Smooth muscle cell of the brain vasculature (primary cell): ENCODE results near the gene TSPAN9.

Source experiments
- DNase-seq: peaks from one replicate; pipeline ENCODE4 v3.0.0-alpha.2; 2012; ENCODE audit warnings: low read depth, low spot score

TSPAN9 gene

DNA sequence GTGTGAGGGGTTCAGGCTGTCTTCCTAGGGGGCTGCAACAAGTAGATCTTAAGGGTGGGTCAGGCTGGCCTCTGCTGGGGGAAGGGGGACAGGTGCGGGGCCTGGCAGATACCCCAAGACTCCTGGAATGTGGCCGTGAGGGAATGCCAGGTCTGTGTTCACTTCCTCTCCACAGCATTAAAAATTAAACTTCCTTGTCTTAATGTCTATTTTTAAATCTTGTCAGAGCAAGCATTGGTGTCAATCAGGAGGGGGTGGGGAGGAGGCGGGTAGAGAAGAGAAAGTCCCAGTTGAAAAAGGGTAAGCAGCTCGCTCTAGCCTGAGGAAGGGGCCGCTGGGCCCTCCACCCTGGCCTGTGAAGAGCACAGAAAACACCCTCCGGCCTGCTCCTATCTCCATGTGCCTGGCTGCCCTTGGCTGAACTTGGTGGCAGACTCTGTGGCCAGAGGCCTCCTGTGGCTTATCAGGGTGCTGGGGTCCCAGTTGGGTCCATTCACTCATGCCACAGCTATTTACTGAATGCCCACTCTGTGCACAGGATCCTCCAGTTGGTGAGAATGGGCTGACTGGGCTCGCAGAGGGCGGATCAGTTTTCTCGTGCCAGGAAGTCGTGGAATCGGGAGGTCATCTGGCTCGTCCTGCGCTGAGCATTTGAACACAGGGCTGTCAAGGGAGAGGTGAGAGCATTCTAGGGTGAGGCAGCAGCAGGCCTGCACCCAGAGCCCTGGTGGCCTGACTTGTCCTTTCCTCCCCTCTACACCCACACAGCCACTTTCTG lies 128.8 kb downstream of the TSPAN9 start:
- no peak for DNase-seq

DNA sequence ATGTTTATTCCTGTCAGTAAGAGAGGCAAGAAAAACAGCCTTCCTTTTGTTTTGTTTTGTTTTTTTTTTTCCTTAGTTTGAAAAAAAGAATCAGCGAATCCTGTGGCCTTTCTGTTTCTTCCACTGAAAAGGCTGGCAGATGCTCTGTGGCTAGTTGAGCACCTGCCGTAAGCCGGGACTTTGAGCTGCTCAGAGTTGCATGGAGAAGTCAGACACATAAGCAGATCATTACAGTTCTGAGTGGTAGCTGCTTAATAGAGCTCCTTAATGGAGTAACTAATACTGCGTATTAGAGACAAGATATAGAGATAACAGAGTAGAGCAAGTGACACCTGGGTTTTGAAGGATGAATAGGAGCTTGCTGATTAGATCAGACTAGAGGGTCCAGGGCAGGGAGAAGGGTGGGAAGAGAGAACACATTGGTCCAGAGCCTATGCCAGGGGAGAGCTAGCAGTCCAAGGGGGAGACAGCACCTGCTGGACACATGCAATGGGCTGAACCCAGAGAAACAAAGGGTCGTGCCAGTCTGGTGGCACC lies 129.4 kb downstream of the TSPAN9 start:
- DNase-seq: no peak

DNA sequence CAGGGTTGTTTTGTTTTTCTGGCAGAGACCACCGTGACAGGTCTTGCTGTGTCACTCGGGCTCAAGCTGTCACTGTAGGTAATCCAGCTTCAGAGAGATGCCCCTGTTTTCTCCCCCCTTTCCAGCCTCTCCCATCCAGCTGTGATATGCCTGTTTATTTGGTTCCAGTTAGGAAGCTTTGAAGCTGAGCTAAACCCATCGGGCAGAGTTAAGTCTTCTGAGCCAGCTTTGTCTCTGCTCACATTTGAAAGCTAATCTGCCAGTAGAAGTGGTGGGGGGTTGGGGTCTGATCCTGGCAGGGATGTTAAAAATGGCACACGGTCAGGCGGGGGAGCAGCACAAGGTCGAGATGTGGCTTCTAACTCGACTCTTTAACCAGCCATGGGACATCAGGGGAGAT lies 130.0 kb downstream of the TSPAN9 start:
- no peak for DNase-seq

GRCh38 chr12:3207858-3208257 lies 130.7 kb downstream of the TSPAN9 start:
- no peak for DNase-seq

DNA sequence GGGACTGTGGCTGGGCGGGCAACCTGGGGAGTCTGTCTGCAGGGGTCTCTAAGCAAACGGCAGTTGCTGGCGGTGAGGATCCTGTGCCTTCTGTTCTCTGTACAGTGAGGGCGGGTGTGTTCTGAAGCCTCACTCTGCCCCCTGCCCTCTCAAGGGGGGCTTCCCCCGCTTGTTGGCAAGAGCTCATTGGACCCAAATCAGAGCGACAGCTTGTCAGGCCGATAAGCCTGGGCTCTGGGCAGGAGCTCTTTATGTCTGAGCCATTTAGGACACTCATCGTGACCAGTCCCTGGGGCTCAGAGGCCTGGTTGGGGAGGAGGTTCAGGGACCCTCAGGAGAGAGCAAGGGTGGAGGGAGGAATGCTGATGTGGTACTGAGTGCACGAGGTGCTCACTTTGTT lies 136.0 kb downstream of the TSPAN9 start:
- DNase-seq: no peak

- no peak for DNase-seq
Observed at GRCh38 chr12:3213768-3214167, 136.6 kb downstream of the TSPAN9 start.

- DNase-seq: no peak
Observed at GRCh38 chr12:3214526-3215365, 137.6 kb downstream of the TSPAN9 start.

DNA sequence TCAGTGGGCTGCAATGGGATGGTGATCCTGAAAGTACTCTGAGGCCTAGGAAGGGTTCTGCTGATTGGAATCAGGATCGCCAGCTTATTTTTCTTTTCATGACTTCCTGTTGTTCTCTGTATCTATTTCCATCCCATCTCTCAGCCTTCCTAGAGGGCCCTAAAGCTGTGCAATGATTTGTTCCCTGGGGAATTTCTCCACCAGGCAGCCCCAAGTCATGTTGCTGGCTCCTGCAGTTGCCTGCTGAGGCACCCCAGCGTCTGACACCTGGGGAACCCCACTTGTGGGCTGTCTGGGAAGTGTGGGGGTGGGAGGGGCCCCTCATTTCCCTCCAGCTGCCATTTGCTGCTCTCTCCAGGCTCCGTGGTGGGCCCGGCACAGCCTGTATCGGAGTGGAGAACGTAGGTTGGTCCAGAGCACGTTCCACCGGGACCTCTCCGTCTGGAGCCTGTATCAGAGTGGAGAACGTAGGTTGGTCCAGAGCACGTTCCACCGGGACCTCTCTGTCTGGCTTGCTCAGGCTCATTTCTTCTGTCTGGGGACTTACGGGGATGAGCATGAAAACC lies 138.3 kb downstream of the TSPAN9 start:
- no peak for DNase-seq

DNA sequence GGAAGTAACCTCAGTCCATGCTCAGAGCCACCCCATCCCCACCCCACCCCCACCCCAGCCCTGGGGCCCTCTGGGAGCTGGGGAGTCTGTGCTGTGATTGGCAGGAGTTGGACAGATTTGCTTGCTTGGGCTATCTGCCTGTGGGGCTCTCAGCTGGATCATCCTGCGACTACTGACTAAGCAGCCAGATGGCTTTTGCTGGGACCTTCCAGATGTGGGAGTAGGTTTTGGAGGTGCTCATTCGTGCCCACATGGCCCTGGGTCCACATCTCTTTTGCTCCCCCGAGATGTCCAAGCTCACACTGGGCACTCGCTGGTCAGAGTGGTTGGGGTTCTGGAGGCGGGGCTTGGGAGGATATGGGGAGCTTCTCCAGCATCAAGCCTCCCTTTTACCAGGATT lies 138.9 kb downstream of the TSPAN9 start:
- DNase-seq: no peak

GRCh38 chr12:3216726-3217682 lies 139.8 kb downstream of the TSPAN9 start:
- no peak for DNase-seq

- DNase-seq: no peak
Observed at GRCh38 chr12:3217683-3218079, 140.5 kb downstream of the TSPAN9 start.

DNA sequence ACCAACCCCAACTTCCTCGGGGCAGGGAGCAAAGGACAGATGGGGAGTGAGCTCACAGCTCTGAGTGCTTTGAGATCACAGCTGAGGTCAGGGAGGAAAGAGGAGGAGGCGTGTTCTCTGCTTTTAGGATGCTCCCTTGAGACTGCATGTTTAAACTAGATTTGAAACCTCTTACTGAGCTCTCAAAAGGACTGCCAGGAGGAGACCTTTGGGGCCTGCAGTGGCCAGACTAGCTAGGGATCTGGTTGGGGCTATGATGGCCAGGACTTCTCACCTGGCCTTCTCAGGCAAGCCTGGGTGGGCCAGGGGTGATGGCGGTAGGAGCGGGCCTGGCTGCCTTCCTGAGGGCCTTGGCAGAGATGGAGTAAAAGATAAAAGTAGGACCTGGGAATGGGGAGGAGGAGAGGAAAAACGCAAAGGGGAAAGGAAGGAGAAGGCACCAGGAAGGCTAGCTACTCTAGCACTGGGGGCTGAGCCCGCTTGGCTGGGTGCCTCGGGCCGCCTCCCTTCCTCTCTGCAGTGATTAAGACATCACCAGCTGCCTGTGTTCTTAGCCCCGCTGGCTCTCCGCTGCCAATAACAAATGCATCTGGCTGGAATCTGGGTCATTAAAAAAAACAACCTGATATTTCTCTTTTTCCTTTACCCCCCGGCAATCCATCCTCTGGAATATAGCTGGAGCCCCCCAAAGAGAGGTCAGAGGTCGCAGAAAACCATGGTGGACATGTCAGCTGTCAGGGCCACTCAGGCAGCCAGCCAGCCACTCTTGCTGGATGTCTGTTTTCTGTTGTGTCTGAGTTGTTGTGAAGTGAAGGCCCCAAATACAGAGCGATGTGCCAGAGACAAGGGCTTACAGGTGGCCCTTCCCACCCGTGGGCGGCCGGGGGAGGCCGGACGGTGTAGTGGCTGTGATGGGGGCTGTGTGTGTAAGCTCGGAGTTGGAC lies 141.3 kb downstream of the TSPAN9 start:
- DNase-seq: no peak

- no peak for DNase-seq
Observed at GRCh38 chr12:3219233-3219632, 142.1 kb downstream of the TSPAN9 start.

GRCh38 chr12:3220382-3221321 lies 143.5 kb downstream of the TSPAN9 start:
- no peak for DNase-seq

DNA sequence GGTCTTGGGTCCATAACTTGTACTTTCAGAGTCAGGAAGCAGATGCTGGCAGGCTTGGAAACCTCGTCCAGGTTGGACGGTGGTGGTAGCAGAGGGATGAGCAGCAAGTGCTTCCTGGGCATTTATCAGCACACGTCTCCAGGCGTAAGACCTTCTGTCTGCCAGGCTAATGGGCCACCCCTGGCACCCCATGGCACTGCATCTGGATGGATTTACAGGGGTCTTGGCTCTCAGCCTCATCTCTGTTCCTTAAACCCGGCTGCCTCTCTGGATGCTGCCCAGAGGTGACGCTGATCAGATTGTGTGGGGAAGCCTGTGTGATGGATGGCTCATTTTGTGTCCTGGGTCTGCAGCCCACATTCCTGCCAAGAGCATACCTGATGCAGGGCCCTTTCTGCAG lies 145.1 kb downstream of the TSPAN9 start:
- no peak for DNase-seq

DNA sequence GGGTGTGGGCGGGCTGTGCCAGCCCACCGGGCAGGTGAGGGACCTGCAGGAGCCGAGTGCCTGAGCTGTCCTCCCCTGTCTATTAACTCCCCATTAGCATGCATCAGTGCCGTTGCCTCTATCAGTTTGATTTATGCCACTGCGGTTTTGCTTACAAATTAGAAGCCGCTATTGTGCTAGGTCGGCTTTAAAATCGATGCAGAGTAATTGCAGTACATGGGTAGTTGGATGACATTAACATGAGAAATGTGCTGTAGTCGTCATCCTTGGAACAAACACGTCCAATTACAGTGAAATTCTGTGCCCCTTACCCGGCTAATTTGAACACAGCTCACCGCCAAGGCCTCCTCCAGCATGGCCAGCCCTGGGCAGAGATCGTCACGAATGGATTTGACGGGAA lies 145.8 kb downstream of the TSPAN9 start:
- DNase-seq: no peak

GRCh38 chr12:3223601-3224529 lies 146.7 kb downstream of the TSPAN9 start:
- DNase-seq: no peak

- DNase-seq: no peak
Observed at GRCh38 chr12:3224530-3224903, 147.3 kb downstream of the TSPAN9 start.
